Tongue (tissue), 2 donors: ENCODE data around the gene HEXB. TPM values are rescaled to one million over a fixed set of nuclear protein-coding genes. Genes with fewer than 3 reads are reported as not detected.
"Not testable (repeated sequence)": the region's sequence is repeated elsewhere in the genome, so short reads cannot be mapped to it uniquely, and the experiment has no call there.

Experiments
- DNase-seq: peaks from one replicate; pipeline ENCODE4 v3.0.0-alpha.2; 2015
- total RNA-seq: library from RNA; depleted of rRNA; stranded (reverse); fragments of >200 nt; gene quantifications from one replicate; pipeline ENCODE4 v1.2.3, GENCODE V29; 2014

The HEXB gene
- total RNA-seq, 1 donor from 2014 or later = 85.4 TPM

- DNase-seq = no peak
Measured at GRCh38 chr5:74659172-74659571, 25.9 kb upstream of the HEXB start.

DNA sequence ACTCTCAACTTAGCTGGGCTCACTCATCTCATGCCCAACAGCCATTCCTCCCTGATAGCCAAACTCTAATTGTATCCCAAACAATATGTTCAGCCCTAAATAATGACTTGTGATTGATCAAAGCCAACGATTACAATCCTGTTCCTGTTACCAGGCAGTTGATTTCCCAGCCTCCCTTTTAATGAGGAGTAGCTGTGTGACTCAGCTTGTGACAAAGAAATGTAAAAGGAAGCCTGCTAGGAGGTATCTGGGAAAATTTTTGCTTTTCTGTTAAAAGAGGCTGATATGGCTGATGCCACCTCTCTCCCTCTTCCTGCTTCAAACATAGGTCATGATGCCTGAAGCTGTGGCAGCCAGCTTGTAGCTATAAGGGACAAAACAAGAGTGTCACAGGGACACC lies 24.9 kb upstream of the HEXB start:
- DNase-seq = no peak

GRCh38 chr5:74660873-74661272 lies 24.2 kb upstream of the HEXB start:
- no peak for DNase-seq

DNA sequence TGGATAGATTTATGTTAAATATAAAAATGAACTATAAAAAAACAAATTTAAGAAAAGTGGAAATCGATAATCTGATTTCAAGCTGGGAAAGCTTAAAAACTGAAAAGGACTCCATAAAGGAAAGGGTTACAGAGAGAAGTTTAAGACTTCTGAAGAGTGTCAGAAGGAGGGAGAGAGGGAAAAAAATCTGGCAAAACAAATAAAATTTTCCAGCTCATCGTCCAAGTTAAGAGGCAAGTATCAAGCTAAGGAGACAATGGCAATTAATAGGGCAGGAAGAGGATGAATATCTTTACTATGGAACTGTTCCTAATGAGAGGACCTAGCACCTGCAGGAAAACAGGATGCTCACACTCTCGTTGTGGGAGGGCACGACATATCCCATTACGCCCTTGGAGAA lies 20.5 kb upstream of the HEXB start:
- peak; percentile 40 for DNase-seq

DNA sequence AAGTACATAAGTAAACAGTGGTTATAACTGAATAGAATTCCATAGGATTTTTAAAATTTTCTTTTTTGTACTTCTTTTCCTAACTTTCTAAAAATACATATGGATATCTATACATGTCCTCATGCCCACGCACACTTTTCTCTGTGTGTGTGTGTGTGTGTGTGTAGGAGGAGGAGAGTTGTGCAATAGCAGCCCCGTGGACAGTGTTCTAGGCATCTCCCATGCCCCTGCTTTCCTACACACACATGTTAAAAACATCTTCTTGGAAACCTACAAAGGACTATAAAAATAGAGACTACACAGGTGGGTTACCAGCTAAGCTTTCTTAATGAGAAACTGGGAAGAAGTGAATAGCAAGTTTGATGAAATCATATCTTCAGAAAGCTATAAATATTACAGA lies 19.8 kb upstream of the HEXB start:
- peak; percentile 29 for DNase-seq

GRCh38 chr5:74665816-74666215 lies 19.2 kb upstream of the HEXB start:
- DNase-seq = peak; percentile 57

GRCh38 chr5:74667396-74667795 lies 17.6 kb upstream of the HEXB start:
- DNase-seq = no peak

- DNase-seq = no peak
Measured at GRCh38 chr5:74669821-74670220, 15.2 kb upstream of the HEXB start.

DNA sequence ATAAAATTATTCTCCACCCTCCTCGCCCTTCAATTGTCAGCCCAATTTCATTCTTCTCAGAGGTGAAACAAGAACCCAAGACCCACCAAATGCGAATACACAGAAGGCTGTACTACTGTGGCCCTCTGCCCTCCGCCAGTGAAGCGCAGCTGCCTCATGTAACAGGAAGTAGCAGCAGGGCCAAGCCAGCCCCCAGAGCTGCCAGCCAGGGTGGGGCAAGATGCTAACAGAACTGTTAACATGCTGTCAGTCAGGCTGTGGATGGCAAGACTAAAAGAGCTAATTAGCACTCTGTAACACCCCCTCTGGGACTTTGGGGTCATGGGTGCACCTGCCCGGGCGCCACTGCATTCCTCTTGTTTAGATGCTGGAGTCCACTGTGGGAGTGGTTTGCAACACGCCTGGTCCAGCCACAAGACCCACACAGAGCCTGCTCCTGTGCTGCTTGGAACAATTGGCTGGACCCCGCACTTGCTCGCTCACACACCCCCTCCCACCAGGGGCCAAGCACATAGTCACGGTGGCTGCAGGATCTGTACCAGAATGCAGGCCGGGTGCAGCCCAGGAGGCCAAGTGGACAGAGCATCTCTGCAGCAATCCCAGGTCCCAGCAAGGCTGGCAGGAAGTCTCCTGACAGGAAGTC lies 14.5 kb upstream of the HEXB start:
- DNase-seq = no peak

DNA sequence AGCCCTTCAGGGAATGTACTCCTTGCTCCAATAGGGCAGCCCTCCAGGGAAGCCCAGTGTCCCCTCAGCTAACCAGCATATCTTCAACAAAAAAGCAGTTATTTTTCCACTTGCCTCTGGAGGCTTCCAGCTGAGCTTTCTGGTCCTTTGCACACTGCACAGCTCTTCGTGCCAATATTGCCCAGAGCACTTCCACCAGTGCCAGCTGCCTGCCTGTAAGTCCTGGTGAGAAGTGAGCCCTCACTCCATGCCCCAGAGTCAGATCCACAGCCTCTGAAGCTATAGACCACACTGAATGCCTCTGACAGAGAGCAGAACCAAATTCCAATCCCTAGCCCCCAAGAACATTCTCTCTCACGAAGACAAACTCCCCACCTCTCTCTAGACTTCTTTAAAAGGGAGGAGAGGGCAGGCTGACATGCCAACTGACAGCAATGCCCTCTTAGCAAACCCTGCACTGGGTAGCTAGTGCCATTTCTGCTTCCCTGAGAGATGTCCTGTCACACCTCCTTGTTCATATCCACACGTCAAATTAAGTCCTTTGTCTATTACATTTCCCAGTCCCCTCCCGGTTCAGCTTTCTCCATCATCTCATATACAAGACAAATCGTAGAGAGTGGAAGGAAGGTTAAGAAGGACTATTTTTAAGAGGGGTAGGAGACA lies 12.7 kb upstream of the HEXB start:
- no peak for DNase-seq

DNA sequence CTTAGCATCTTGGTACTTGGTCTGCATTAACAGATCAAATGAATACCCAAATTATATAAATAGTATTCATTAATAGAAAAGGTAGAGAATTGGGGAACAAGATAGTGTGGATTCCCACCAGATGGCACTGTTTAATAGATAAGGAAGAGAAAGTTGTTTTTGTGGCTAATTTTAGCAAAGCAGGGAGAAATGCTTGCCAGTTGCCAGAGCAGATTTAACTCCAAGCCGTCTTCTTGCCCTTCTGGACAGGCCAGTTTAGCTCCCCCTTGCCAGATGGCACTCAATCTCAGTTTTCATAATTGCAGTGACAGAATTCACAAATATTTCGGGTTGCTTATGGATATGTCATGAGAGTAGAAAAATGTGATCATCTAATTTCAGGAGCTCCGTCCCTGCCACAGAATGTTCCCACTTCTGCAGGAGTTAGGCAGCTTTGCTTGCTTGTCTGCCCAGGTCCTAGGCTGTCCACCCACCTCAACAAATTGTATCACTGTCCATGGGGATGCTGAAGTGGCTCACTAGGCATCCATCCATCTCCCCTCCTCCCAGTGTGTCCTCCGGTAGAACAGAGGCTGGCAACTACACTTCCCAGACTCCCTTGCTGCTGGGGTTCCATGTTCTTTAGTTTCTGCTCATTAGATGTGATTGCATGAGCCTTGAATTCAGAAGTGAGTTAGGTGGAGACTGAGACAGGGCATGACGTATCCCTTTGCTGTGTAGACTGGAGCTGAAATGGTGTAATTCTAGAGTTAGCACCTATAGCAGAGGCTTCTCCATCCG lies 11.8 kb upstream of the HEXB start:
- peak; percentile 72 for DNase-seq

DNA sequence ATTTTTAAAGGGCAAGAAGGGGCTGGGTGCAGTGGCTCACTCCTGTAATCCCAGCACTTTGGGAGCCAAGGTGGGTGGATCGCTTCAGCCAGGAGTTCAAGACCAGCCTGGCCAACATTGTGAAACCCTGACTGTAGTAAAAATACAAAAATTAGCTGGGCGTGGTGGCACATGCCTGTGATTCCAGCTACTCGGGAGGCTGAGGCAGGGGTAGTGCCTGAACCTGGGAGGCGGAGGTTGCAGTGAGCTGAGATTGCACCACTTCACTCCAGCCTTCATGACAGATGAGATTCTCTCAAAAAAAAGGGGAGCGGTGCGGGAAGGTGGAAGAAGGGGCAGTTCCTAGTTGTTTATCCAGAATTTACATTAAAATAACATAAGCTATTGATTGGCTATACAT lies 8.6 kb upstream of the HEXB start:
- DNase-seq = not testable (repeated sequence)

DNA sequence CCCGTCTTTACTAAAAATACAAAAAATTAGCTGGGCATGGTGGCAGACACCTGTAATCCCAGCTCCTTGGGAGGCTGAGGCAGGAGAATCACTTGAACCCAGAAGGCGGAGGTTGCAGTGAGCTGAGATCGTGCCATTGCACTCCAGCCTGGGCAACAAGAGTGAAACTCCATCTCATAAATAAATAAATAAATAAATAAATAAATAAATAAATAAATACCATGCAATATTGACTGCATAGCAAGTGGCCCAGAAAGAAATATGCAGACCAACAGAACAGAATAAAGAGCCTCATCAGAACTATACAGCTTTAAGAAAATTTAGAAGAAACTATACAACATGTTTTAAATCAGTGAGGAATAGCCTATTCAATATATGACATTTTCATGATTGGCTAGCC lies 6.9 kb upstream of the HEXB start:
- DNase-seq = not testable (repeated sequence)

- DNase-seq = not testable (repeated sequence)
Measured at GRCh38 chr5:74679300-74679699, 5.7 kb upstream of the HEXB start.

DNA sequence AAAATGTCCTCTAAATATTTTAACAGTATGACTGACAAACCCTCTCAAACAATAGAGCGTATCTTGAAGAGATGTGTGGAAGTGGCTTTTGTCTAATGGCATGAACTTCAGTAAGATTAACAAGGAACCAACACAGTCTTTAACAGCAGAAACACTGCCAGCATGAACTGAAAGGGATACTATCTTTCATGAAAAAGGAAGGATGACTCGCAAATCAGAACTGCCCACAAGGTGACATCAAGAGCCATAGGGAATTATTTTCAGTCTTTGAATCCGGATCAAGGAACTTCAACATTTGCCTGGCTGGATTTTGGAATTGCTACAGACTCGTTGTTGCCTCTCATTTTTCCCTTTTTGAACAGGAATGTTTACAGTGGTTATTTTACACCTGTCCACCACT lies 5.1 kb upstream of the HEXB start:
- no peak for DNase-seq

GRCh38 chr5:74685979-74686631 lies 1.1 kb downstream of the HEXB start:
- peak; percentile 27 for DNase-seq

GRCh38 chr5:74686962-74687751 lies 2.1 kb downstream of the HEXB start:
- no peak for DNase-seq

GRCh38 chr5:74693191-74693590 lies 8.2 kb downstream of the HEXB start:
- no peak for DNase-seq

DNA sequence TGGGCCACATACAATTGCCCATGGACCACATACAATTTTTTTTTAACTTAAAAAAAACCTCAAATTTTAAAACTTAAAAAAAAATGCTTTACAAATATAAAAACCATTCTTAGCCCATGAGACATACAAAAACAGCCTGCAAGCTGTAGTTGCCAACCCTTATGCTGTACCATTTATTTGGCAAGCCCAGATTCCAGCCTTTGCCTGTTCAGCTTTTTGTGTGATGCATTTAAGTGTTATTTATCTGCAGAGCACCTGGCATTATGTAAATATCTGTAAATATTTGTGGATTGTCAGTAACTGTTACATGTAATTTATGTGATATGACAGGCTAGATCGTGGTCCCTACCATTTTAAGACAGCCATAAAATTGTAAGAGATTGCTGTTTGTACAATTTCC lies 32.6 kb downstream of the HEXB start:
- no peak for DNase-seq

- no peak for DNase-seq
Measured at GRCh38 chr5:74722271-74722670, 37.2 kb downstream of the HEXB start.

DNA sequence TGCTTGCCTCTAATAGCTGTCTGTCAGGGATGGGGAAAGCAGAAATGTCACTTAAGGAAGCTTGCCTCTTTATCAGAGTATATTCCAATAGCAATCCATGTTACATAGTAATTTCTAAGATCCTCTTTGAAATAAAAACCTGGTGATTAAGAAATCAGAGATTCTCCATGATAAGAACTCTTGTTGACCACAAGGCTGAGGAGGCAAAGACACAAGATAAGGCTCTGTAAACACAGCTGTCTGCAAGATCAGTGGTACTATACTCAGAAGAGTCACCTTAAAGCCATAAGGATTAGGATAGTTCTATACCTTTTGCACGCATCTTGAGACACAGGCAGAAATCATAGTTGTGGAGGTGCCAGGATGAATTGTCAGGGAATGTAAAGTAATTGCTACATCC lies 40.3 kb downstream of the HEXB start:
- no peak for DNase-seq

- no peak for DNase-seq
Measured at GRCh38 chr5:74736759-74737158, 51.7 kb downstream of the HEXB start.
